ENCODE results near the gene SLC1A3.
"Not testable (repeated sequence)": the region's sequence is repeated elsewhere in the genome, so short reads cannot be mapped to it uniquely, and the experiment has no call there.

The SLC1A3 gene

GRCh38 chr5:36571401-36572042, 34.9 kb upstream of the SLC1A3 start:
- no peak for TF ChIP-seq CTCF (IDR thresholded peaks at IDR 0.05; ENCODE audit: insufficient read depth, low read length, poor library complexity, severe bottlenecking)
- H3K27me3 ChIP-seq (replicated peaks; ENCODE audit: control insufficient read depth, insufficient read depth, low read length), result no peaks in the 10 kb centered on the region; the same call in 1 of the 2 replicates

GRCh38 chr5:36573438-36573837, 33.0 kb upstream of the SLC1A3 start:
- no peak for DNase-seq (ENCODE audit: extremely low read depth, insufficient read length)
- Histone ChIP-seq H3K27me3 (replicated peaks; ENCODE audit: control insufficient read depth, insufficient read depth, low read length) (no peaks in the 10 kb centered on the region; the same call in 1 of the 2 replicates), H3K4me3 (replicated peaks; ENCODE audit: low read depth, low read length) (no peak overlapping the region), H3K36me3 (ENCODE audit: control insufficient read depth, insufficient read depth, low read length) (no peaks in the 10 kb centered on the region)
- no peak for TF ChIP-seq CTCF (IDR thresholded peaks at IDR 0.05; ENCODE audit: insufficient read depth, low read length, poor library complexity, severe bottlenecking)

More at GRCh38 chr5:36571401-36572042, 34.9 kb upstream of the SLC1A3 start:
- Histone ChIP-seq H3K4me3 (replicated peaks; ENCODE audit: low read depth, low read length) (no peak overlapping the region), H3K36me3 (ENCODE audit: control insufficient read depth, insufficient read depth, low read length) (no peaks in the 10 kb centered on the region)
- DNase-seq (ENCODE audit: extremely low read depth, insufficient read length), result no peak

GRCh38 chr5:36575361-36575781, 31.0 kb upstream of the SLC1A3 start:
- Histone ChIP-seq H3K36me3 (ENCODE audit: control insufficient read depth, insufficient read depth, low read length) (no peaks in the 10 kb centered on the region), H3K27me3 (replicated peaks; ENCODE audit: control insufficient read depth, insufficient read depth, low read length) (no peaks in the 10 kb centered on the region; the same call in 1 of the 2 replicates)

GRCh38 chr5:36576721-36577120, 29.7 kb upstream of the SLC1A3 start:
- no peak for TF ChIP-seq CTCF (IDR thresholded peaks at IDR 0.05; ENCODE audit: insufficient read depth, low read length, poor library complexity, severe bottlenecking)
- no peaks in the 10 kb centered on the region for H3K36me3 ChIP-seq (ENCODE audit: control insufficient read depth, insufficient read depth, low read length)
- H3K4me3 ChIP-seq (replicated peaks; ENCODE audit: low read depth, low read length), result no peak overlapping the region
- H3K27me3 ChIP-seq (replicated peaks; ENCODE audit: control insufficient read depth, insufficient read depth, low read length), result no peaks in the 10 kb centered on the region; the same call in 1 of the 2 replicates
- DNase-seq (ENCODE audit: extremely low read depth, insufficient read length), result no peak

More at GRCh38 chr5:36575361-36575781, 31.0 kb upstream of the SLC1A3 start:
- TF ChIP-seq CTCF (IDR thresholded peaks at IDR 0.05; ENCODE audit: insufficient read depth, low read length, poor library complexity, severe bottlenecking), result no peak
- no peak for DNase-seq (ENCODE audit: extremely low read depth, insufficient read length)
- no peak overlapping the region for H3K4me3 ChIP-seq (replicated peaks; ENCODE audit: low read depth, low read length)

- not testable (repeated sequence) for DNase-seq (ENCODE audit: extremely low read depth, insufficient read length); H3K4me3 ChIP-seq (replicated peaks; ENCODE audit: low read depth, low read length); H3K36me3 ChIP-seq (ENCODE audit: control insufficient read depth, insufficient read depth, low read length); H3K27me3 ChIP-seq (replicated peaks; ENCODE audit: control insufficient read depth, insufficient read depth, low read length)
These were observed 26.5 kb upstream of the SLC1A3 start for GRCh38 chr5:36579858-36580257.

GRCh38 chr5:36581070-36581469, 25.3 kb upstream of the SLC1A3 start:
- H3K27me3 ChIP-seq (replicated peaks; ENCODE audit: control insufficient read depth, insufficient read depth, low read length), result no peaks in the 10 kb centered on the region
- no peak for DNase-seq (ENCODE audit: extremely low read depth, insufficient read length)
- no peaks in the 10 kb centered on the region for H3K36me3 ChIP-seq (ENCODE audit: control insufficient read depth, insufficient read depth, low read length)
- no peak for TF ChIP-seq CTCF (IDR thresholded peaks at IDR 0.05; ENCODE audit: insufficient read depth, low read length, poor library complexity, severe bottlenecking)
- no peak overlapping the region for H3K4me3 ChIP-seq (replicated peaks; ENCODE audit: low read depth, low read length)

Measured in GM06990 (cell line).